BJ (cell line): Measurements from ENCODE around the gene CD40. TPM values are rescaled to one million over a fixed set of nuclear protein-coding genes. Genes with fewer than 3 reads are reported as not detected.

Experiments
- CTCF ChIA-PET: fragments of 350-600 bp; formaldehyde crosslinking; extraction: SDS; loops from one replicate; lab custom pipeline; 2021; ENCODE audit warnings: antibody characterized with exemption, inconsistent platforms; lab: Yijun Ruan, JAX
- POLR2A ChIA-PET: fragments of 300-600 bp; sonication (Branson Sonifier 250); formaldehyde crosslinking; extraction: SDS; loops from one replicate; lab custom pipeline; 2021; ENCODE audit warnings: antibody characterized with exemption; lab: Charles Lee
- DNase-seq: peaks from one replicate; pipeline ENCODE4 v3.0.0-alpha.2; 2011; ENCODE audit warnings: low read depth
- H3K27me3 ChIP-seq: 2 replicates; pipeline ENCODE4 v1.6.0; 2011; ENCODE audit warnings: low read length; ENCODE audit not compliant: control insufficient read depth, insufficient read depth
- H3K36me3 ChIP-seq: 2 replicates; pipeline ENCODE4 v1.5.1; 2011; ENCODE audit warnings: low read length; ENCODE audit not compliant: control insufficient read depth, insufficient read depth
- H3K4me3 ChIP-seq: 2 replicates; pipeline ENCODE4 v1.5.1; 2011; ENCODE audit warnings: low read depth, mild to moderate bottlenecking, control low read depth, low read length
- CTCF ChIP-seq: IDR thresholded peaks from 2 replicates; pipeline ENCODE4 v1.5.1; 2011; ENCODE audit warnings: low read depth, mild to moderate bottlenecking, control low read depth, inconsistent platforms, low read length, moderate library complexity; ENCODE audit not compliant: insufficient read depth
- polyA plus RNA-seq: library from polyadenylated mRNA; depleted of rRNA; stranded (reverse); fragments of >200 nt; gene quantifications from 2 replicates; pipeline ENCODE4 v1.2.3, GENCODE V29; 2011

The CD40 gene
- polyA plus RNA-seq, 1 experiment = 11.6 TPM

- CTCF ChIA-PET = interaction anchor here (0.9 to 1.4 kb wide), 3 partner anchors 8 to 14 kb away, joined by 3 to 4 read pairs (median 3); no protein-coding TSS in a partner anchor
These were observed 1.4 kb downstream of the CD40 start for GRCh38 chr20:46119547-46119946.

GRCh38 chr20:46120136-46120535, 2.0 kb downstream of the CD40 start:
- H3K4me3 ChIP-seq = no peak overlapping the region
- peaks cover 1% of the 10 kb centered on the region; the same call in 1 of the 2 replicates for H3K27me3 ChIP-seq
- ChIA-PET POLR2A (no interaction called here), CTCF (interaction anchor here (0.9 to 1.4 kb wide), 2 partner anchors 10 to 15 kb away, joined by 3 to 4 read pairs; no protein-coding TSS in a partner anchor)
- TF ChIP-seq CTCF = no peak
- H3K36me3 ChIP-seq = peaks cover 3% of the 10 kb centered on the region; the same call in 1 of the 2 replicates
- no peak for DNase-seq

More at GRCh38 chr20:46119547-46119946, 1.4 kb downstream of the CD40 start:
- Histone ChIP-seq H3K36me3 (peaks cover 3% of the 10 kb centered on the region; the same call in 1 of the 2 replicates), H3K27me3 (peaks cover 1% of the 10 kb centered on the region), H3K4me3 (no peak overlapping the region)
- no peak for TF ChIP-seq CTCF
- DNase-seq = no peak
- POLR2A ChIA-PET = no interaction called here

DNA sequence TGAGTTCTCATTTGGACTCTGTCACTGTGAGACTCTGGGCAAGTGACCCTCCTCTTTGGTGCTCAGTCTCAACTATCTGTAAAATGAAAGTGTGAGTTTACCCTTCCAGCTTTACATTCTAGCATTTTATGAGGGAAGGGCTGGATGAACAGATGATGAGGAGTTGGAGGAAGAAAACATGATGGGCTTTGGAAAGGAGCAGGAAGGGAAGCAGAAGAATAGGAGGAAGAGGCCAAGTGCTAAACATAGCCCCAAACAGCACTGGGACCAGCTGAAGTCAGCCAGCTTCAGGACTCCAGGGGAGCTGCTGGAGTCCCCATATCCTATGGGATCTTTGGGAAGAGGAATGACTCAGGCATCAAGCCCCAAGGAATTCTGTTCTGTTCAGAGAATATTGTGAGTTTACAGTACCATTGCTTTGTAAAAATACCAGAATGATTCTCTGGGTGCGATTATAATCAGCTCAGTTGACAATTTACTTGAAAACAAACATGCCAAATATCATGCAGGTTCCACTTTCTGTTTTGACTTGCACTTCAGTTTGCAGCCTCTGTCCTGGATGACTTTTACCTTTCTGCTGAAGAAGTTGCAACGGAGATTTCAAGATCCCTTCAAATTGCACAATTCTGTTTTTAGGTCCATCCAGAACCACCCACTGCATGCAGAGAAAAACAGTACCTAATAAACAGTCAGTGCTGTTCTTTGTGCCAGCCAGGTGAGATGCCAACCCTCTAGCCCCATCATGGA, 3.2 kb downstream of the CD40 start:
- peaks cover 3% of the 10 kb centered on the region; the same call in 1 of the 2 replicates for H3K36me3 ChIP-seq
- CTCF ChIA-PET = interaction anchor here (1.3 kb wide), 1 partner anchor 227 kb away, joined by 4 read pairs; no protein-coding TSS in a partner anchor
- no peaks in the 10 kb centered on the region for H3K27me3 ChIP-seq
- no peak overlapping the region for H3K4me3 ChIP-seq
- DNase-seq = no peak
- POLR2A ChIA-PET = no interaction called here
- no peak for TF ChIP-seq CTCF

DNA sequence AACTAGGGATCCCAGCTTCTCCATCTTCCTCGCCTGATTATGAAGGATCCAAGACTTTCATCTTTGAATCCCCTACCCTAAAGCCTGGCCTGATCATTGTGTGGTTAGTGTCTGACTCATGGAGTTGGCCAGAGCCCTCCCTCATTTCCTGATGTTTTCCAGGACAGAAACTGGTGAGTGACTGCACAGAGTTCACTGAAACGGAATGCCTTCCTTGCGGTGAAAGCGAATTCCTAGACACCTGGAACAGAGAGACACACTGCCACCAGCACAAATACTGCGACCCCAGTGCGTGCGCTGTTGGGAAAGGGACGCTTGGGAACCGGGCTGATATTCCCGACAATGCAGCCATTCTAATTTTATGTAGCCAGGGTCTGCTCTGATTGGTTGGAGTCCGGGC, 4.0 kb downstream of the CD40 start:
- no peak for DNase-seq
- ChIA-PET POLR2A (no interaction called here), CTCF (no interaction called here)
- no peaks in the 10 kb centered on the region for H3K27me3 ChIP-seq
- H3K4me3 ChIP-seq = no peak overlapping the region
- TF ChIP-seq CTCF = no peak
- H3K36me3 ChIP-seq = peaks cover 3% of the 10 kb centered on the region; the same call in 1 of the 2 replicates
